ENCODE results near the gene TRIP11.
"Not testable (repeated sequence)": the region's sequence is repeated elsewhere in the genome, so short reads cannot be mapped to it uniquely, and the experiment has no call there.

Gene TRIP11

DNA sequence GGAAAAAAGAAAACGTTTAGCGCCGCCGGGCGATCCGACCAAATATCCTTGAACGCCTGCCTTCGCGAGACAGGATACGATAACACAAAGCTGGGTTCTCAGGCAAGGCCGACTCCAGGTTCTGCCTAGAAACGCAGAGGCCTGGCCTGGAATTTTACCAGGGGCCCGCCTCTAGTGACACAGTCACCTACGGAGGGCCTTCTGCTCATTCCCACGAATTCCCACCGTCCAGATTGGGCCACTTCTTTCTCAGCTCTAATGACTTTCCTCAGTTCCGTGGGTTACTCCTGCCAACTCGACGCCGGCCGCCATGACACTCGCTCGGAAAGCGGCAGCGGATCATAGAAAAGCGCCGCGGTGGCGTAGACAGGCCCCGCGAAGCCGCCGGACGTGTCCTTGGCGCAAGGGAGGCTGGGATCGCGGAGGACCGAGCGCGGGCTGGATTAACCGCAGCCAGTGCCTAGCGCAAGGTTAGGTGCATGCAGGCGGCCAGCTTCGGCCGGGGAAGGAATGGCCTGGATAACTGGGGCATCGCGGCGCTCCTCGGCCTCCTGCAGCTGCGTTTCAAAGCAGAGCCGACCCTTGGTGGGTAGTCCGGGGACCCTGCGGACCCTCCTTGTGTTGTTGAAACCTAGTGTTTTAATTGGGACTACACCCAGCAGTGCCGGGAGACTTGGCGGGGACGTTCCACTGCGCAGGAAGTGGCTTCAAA lies at the start of gene TRIP11:
TSS of gene TRIP11 (minus strand) at position 341 of the 712 bp plus-strand sequence. CDS start 374 bp downstream, outside the sequence.
- DNase-seq, result peak; percentile 95

GRCh38 chr14:92088494-92088893 lies 48.6 kb upstream of the TRIP11 start:
- DNase-seq, result no peak

- no peak for DNase-seq
Measured at GRCh38 chr14:92074555-92074954, 34.7 kb upstream of the TRIP11 start.

- no peak for DNase-seq
Measured at GRCh38 chr14:92058006-92058917, 18.4 kb upstream of the TRIP11 start.

- no peak for DNase-seq
Measured at GRCh38 chr14:92049781-92050180, 9.9 kb upstream of the TRIP11 start.

GRCh38 chr14:92049221-92049620 lies 9.4 kb upstream of the TRIP11 start:
- not testable (repeated sequence) for DNase-seq

DNA sequence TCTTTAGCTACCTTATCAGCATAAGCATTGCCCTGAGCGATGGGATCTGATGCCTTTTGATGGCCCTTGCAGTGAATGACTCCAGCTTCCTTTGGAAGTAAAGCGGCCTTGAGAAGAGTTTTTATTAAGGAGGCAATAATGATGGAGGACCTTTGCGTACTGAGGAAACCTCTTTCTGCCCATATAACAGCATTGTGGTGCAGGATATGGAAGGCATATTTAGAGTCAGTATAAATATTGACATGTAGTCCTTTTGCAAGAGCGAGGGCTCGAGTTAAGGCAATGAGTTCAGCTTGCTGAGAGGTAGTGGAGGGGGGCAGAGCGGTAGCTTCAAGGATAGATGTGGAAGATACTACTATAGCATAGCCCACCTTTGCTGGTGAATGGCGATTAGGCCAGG lies 6.0 kb upstream of the TRIP11 start:
- not testable (repeated sequence) for DNase-seq

GRCh38 chr14:92041766-92042165 lies 1.9 kb upstream of the TRIP11 start:
- not testable (repeated sequence) for DNase-seq

- no peak for DNase-seq
Measured at GRCh38 chr14:92041203-92041602, 1.3 kb upstream of the TRIP11 start.

DNA sequence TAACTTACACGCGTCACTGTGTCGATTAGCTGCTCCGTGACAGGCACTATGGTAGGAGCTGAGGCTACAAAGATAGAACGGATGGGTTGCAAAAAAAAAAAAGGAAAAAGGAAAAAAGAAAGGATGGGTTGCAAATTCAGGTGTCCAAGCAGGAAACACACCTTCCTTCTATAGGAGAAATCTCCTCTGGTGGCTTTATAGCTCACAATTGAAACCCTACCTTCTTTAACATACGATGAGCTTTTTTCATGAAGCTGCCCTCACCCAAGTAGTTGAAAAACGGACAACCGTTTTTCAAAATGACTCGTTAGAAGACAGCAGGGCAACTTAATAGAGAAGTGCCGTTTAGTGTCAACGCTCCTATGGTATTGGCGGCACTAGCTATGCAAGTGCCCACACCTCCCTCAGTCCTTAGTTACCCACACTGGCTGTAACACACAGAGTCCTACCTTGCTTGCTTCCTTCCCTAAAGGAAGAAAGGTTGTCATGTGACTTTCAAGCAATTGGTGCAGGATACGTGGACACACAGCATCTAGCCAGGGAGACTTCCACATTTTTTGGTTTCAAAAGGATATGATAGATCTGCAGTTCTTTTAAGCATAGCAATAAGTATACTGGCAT lies 682 bp upstream of the TRIP11 start:
- no peak for DNase-seq

- no peak for DNase-seq
Measured at GRCh38 chr14:92039063-92039718, 668 bp downstream of the TRIP11 start.

- no peak for DNase-seq
Measured at GRCh38 chr14:92037989-92038388, 1.9 kb downstream of the TRIP11 start.

GRCh38 chr14:92035890-92036289 lies 4.0 kb downstream of the TRIP11 start:
- no peak for DNase-seq

- DNase-seq, result no peak
Measured at GRCh38 chr14:92033906-92034687, 5.8 kb downstream of the TRIP11 start.

DNA sequence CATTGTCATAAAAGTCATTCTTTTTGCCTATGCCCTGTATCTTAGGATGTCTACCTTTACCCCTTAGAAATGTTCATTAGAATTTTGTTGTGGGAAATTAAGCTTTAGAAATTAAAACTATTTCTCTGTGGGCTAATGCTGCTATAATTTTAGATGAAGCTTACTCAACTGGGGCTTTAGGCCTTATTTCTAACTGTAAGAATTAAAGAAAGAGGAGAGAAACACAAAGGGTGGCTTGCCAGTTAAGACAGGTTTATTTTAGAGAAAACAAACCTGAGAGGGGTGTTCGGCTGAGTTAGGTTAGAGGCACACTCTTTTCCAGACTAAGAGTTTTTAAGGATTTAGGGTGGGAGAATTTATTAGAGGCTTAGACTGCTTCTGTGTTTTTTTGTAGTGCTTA lies 6.4 kb downstream of the TRIP11 start:
- DNase-seq, result no peak

GRCh38 chr14:92026548-92027190 lies 13.2 kb downstream of the TRIP11 start:
- no peak for DNase-seq

- DNase-seq, result no peak
Measured at GRCh38 chr14:92022036-92022435, 17.8 kb downstream of the TRIP11 start.

GRCh38 chr14:92021523-92021922 lies 18.3 kb downstream of the TRIP11 start:
- DNase-seq, result no peak

DNA sequence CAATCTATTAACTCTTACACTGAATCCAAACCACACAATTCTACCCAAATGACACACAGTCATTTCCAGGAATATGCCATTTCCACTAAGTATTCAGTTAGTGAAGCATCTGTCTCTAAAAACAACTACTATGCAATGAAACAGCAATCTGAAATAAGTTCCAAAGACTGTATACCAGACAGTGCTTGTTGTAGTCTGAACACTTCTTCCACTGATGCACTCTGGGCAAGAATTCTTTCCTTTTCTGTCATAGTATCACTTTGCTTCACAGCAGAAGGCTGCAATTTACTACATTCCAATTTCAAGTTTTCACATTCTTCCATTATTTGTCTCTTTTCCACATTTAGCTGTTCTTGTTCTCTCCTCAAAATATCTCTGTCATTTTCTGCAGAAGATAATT lies 25.8 kb downstream of the TRIP11 start:
- no peak for DNase-seq

DNA sequence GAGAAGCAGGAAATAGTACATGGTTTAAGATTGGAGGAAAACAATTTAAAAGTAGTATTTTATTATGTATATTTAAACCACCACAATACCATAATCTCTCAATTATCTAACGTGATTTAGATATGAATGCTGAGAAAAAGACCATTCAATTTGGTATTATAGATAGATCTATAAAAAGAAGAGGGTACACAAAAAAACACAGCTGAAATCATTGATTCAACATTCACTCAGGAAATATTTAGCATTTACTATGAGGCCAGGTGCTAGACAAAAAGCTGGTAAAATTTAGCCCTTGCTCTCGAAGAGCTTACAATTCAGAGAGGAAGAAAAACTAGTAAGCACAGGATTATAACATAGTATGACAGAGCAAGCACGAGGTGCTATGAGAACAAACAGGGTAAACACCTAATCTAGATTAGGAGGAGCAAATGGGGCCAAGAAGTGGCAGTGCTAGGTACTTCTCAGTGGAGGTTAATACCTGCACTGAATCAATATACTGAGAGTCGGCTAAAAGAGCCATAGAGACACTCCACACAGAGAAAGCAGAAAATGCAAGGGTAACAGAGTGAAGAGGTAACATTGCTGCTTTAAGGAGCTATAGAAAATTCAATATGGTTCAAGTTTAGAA lies 27.6 kb downstream of the TRIP11 start:
- DNase-seq, result no peak

DNA sequence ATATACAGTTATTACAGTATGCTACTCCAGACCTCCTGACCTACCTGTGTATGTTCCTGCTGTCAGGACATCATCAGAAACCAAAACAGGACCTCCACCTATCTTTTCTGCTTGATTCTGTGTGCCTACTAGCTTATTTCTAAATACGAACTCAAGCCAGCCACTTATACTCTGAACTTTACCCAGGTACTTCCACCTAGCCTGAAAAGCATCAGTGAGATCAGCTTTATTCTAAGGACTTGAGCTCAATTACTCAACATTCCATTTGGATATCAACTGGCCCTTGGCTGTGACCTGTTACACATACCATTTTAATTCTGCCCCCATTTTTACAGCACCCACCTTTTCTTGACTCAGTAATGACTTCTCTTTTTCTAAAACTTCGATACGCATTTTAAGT lies 29.2 kb downstream of the TRIP11 start:
- DNase-seq, result no peak
